OCI-M2 (cell line): Measurements from ENCODE around the gene FRK.
A peak's percentile ranks its signal among the peaks of the same experiment; 100 is the strongest.
"Not testable (repeated sequence)": the region's sequence is repeated elsewhere in the genome, so short reads cannot be mapped to it uniquely, and the experiment has no call there.

Source experiments
- DNase-seq: peaks from one replicate; lab custom pipeline; 2025; ENCODE audit not compliant: unreplicated experiment; lab: John Stamatoyannopoulos, UW

The FRK gene

DNA sequence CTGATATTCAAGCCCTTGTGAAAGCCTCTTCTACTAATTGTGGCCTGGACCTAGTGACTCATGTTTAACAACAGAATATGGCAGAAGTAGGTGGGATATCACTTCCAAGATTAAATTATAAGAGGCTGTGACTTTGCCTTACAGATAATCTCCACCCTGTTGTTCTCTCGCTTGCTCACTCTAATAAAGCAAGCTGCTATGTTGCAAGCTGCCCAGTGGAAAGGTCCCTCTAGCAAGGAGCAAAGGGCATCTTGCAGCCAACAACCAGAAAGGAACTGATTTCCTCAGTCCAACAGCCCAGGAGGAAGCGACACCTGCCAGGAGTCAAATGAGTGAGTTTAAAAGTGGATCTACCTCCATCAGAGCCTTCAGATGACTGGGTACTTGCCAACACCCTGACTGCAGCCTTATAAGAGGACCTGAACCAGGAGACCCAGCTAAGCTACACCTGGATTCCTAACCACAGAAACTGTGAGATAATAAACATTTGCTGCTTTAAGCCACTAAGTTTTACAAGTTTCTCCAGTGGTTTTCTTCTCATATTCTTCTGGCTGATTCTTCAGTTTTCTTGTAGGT is 112.6 kb downstream of the FRK start:
- DNase-seq = no peak

DNA sequence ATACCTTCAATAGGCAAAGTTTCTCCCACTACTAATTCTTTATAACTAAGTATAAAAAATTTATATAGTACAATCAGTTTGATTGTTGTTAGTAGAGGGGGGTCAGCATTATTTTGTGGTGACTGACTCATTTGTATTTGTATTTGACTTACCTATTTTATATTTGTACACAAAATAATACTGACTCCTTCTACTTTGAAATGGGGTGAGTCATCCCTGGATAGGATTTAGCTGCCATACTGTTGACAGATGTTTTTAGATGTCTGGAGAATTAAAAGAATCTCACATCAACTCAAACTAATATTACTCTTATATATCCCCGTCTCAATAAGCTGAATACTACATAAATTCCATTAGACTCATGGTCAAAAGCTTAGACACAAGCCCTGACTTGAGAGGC is 114.9 kb downstream of the FRK start:
- DNase-seq = no peak

DNA sequence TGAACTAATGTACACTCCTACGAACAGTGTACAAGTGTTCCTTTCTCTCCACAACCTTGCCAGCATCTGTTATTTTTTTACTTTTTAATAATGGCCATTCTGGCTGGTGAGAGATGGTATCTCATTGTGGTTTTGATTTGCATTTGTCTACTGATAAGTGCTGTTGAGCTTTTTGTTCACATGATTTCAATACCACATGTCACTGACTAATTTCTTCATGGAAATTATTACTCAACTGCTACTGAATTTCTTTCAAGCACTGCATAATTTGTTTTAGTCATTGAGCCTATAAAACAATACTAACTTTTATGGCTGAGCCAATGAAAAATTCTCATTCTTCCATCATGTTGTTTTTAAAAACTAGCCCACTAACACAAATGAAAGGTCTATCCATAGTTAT is 115.4 kb downstream of the FRK start:
- DNase-seq = no peak

DNA sequence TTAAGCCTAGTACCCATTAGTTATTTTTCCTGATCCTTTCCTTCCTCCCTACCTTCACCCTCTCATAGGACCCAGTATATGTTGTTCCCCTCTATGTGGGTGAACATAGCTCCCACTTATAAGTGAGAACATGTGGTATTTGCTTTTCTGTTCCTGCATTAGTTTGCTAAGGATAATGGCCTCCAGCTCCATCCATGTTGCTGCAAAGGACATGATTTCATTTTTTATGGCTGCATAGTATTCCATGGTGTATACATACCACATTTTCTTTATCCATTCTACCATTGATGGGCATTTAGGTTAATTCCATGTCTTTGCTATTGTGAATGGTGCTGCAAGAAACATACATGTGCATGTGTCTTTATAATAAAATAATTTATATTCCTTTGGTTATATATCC is 115.9 kb downstream of the FRK start:
- not testable (repeated sequence) for DNase-seq

DNA sequence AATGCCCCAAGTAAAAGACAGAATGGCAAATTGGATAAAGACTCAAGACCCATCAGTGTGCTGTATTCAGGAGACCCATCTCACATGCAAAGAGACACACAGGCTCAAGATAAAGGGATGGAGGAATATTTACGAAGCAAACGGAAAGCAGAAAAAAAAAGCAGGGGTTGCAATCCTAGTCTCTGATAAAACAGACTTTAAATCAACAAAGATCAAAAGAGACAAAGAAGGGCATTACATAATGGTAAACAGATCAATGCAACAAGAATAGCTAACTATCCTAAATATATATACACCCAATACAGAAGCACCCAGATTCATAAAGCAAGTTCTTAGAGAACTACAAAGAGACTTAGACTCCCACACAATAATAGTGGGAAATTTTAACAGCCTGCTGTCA is 123.2 kb downstream of the FRK start:
- not testable (repeated sequence) for DNase-seq

DNA sequence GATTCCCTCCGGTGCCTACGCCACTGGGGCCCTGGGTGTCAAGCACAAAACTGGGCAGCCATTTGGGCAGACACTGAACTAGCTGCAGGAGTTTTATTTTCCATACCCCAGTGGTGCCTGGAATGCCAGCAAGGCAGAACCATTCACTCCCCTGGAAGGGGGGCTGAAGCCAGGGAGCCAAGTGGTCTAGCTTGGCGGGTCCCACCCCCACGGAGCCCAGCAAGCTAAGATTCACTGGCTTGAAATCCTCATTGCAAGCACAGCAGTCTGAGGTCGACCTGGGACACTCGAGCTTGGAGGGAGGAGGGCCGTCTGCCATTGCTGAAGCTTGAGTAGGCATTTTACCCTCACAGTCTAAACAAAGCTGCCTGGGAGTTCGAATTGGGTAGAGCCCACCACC is 125.3 kb downstream of the FRK start:
- DNase-seq = no peak

DNA sequence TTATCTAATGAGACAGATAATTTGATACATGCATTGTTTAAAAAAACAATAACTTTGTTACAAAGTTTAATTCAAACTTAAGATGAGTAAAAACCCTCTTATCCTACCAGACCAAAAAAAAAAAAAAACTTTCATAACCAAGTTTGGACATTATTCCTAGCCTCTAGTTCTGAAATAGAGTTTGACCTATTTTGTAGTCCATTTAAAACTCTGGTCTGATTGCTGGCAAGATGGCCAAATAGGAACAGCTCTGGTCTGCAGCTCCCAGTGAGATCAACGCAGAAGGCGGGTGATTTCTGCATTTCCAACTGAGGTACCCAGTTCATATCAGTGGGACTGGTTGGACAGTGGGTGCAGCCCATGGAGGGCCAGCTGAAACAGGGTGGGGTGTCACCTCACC is 125.9 kb downstream of the FRK start:
- DNase-seq = no peak

DNA sequence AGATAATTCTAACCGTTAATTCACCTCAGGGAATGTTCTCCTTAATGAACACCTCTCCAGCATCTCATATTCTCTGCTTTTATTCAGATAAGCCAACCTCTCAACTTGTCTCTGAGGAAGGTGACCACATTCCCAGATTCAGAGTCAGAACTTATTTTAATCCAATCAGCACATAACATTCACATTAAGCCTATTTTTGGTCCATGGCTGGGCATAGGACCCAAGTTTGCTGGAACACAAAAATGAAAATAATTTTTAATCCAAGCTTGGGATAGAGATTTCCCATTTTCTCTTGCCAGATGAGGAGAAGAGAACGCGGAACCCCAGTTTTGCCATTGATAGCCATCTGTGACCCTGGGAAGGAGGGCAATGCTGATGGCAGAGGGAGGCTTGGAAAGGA is 126.5 kb downstream of the FRK start:
- no peak for DNase-seq

DNA sequence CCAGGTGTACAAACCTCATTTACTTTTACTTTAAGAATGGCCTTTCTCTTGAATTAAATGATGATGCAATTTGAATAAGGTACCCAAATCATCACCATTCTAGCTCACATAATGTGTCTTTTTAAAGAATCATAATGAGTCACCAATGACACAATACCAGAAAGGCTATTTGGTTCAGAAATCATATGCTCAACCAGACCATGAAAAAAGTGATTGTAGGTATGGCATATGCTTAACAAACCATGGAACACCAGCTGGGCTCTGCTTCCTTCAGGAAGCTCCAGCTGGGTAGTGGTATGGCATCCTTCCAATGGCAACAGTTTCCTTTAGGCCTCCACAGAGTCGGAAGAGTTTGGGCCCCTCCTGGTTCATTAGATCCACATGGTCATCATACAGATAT is 128.2 kb downstream of the FRK start:
- DNase-seq = no peak

DNA sequence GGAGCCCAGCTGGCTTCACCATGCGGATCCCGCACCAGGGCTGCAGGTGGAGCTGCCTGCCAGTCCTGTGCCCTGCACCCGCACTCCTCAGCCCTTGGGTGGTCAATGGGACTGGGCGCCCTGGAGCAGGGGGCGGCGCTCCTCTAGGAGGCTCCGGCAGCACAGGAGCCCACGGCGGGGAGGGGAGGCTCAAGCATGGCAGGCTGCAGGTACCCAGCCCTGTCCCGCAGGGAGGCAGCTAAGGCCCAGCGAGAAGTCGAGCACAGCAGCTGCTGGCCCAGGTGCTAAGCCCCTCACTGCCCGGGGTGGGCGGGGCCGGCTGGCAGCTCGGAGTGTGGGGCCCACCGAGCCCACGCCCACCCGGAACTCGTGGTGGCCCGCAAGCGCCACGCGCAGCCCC is 132.7 kb downstream of the FRK start:
- not testable (repeated sequence) for DNase-seq

DNA sequence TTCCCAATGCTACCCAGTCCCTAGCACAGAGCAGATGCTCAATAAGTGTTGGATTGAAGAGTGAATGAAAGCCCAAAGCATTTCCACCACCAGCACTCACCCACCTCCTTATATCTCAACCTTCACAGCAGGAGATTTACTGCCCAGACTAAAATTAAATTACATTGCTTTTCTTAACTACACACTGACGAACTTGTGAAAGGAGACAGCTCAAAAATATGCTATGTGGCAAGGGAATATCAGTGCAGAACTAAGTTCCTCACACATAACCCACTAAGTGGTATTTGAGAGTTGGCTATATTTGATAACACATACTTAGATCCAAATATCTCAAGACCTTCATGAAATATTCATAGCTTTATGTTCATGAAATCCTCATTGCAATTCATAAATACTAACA is 137.7 kb downstream of the FRK start:
- DNase-seq = no peak

DNA sequence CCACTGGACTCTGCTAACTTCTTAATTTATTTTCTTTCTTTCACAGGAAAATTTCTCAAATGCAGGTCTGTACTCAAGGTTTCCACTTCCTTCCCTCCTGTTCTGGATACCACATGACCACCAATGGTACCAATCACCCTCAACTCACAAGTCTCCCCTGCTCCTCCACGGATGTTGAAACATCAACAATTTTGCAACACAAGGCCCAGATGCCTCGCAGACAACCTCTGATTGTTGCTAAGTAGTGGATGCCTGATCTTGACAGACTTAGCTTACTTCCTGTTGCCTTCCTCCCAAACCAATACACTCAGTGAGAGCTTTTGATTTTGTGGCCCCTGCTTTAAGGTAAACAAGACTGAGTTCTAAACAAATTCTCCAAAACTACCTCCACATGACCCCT is 146.6 kb downstream of the FRK start:
- DNase-seq = no peak

DNA sequence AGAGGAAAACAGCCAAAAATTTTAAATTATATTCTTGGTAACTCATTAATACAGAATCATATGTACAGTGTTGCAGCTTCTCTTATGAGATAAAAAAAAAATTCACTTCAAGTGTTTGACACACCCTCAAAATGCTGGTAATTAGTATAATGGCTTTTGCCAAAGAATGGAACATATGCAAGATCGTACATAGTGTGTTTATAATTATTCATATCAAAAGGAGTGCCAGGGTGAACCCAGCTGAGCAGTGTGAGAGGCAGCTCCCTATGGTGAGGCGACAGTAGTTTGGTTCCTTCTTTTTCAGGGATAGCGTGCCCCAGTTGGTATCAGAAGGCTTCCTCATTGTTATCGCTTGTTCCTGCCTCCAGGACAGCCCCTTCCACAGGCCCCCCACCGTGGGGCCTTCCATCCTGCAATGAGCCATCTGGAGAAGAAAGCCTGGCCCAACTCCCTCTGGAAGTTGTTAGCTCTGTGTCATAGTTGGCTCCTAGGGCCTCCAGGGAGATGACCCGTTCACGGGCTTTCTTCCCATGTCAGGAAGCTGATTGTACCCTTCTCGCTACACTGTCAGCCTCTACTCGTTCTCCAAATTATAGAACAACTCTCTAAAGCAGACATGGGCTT is 150.7 kb downstream of the FRK start:
- no peak for DNase-seq

DNA sequence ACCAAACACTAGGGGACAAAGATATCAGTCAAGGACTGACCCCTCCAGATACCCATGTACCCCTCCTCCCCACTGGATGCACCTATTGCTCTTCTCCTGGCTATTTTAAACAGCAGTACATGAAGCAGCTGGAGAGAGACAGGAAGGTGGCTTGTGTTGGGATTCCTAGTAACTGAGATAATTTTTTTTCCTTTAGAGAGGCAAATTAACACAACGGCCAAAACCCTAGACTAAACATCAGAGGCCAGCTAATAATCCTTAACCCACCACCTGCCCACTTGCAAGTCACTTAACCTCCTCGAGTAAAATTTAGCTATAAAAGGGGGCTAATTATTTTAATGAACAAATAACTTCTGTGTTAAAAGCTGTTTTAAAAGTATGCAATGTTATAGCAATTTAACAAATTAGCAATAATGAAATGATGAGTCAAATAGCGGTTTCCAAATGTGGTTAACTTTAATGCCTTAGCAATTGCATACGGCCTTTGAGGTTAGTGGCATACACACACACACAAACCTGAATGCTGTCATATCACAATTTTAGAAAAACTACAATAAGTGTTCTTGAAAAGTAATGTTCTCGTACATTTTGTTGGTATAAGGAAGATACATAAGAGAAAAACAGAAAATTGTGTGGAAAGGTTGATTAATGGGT is 151.7 kb downstream of the FRK start:
- no peak for DNase-seq

DNA sequence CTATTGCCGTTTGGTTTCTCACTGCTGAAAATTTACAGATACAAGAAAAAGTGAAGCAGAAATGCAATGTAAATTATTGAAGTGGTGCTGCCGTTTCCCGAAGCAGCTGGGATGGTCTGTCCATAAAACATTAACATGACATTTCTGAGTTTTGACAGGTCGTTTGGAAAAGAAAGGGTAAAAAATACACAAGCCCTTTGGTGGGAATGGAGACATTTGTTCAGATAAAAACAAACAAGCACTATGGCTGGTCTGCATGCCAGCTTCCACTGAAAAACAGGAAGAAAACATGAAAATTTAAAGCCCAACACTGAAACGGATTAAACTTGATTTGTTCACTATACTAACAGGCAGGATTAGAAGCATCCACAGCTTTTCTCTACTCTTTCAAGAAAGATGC is 155.2 kb downstream of the FRK start:
- no peak for DNase-seq

DNA sequence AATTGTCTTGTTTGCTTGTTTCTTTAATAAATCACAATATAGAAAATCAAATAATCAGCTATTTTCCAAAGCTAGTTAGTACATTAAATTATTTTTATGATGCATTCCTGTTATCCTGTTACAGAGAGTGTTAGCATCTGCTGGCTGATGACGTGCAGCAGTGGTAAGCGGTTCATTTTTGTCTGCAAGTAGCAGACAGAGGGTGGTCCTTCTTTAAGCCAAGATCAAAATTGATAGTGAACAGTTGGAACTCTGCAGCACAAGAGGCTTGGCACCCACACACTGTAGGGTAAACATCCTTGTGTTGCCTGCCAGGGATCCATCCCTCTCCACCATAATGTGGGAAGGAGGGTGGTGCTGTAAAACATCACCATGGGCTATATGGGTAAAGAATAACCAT is 158.3 kb downstream of the FRK start:
- no peak for DNase-seq

DNA sequence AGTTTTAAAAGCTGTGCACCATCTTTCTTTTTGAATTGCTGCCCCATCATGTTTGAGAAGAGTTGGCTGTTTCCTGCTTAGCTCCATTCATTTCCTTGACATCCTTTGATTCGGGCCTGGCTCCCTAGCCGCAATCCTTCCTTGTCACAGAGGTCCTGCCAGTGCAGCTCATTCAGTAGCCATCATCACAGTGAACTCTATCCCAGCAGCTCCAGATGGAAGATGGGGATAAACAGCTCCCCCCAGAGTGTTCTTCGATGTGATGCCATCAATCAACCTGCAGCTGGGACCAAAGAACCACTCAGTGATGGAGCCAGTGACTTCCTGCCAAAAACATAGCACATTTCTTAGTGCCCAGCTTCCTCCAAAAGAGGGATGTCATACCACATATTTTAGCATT is 158.8 kb downstream of the FRK start:
- no peak for DNase-seq

DNA sequence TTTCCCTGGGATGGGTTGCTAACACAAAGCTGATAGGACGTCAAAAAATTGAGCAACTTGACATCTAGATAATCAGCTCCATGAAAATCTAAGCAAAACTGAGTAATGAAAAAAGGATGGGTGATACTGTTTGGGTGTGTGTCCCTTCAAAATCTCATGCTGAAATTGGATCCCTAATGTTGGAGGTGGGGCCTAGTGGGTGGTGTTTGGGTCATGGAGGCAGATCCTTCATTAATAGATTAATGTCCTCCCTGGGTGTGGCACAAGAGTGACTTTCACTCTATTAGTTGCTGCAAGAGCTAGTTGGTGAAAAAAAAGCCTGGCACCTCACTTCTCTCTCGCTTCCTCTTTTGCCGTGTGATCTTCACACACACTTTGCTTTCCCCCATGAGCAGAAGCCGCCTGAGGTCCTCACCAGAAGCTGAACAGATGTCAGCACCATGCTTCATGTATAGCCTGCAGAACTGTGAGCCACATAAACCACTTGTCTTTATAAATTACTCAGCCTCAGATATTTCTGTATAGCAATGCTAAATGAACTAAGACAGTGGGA is 160.9 kb downstream of the FRK start:
- no peak for DNase-seq

DNA sequence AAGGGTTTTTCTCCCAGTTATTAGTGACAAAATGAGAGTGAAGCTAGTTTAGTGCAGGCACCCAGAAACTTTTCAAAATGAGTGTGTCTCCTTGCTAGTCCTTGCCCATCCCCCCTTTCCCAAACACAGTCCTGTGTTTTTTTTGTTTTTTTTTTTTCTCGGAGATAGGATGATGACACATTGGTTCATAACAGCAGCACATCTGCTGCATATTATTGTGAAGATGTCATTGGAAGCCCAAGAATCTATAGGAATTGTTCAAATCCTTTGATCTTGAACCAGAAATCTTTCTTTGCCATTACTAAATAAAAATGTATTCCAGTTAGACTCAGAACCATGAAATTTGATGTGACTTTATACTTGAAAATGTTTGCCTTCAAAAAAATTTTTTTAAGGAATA is 162.4 kb downstream of the FRK start:
- no peak for DNase-seq

DNA sequence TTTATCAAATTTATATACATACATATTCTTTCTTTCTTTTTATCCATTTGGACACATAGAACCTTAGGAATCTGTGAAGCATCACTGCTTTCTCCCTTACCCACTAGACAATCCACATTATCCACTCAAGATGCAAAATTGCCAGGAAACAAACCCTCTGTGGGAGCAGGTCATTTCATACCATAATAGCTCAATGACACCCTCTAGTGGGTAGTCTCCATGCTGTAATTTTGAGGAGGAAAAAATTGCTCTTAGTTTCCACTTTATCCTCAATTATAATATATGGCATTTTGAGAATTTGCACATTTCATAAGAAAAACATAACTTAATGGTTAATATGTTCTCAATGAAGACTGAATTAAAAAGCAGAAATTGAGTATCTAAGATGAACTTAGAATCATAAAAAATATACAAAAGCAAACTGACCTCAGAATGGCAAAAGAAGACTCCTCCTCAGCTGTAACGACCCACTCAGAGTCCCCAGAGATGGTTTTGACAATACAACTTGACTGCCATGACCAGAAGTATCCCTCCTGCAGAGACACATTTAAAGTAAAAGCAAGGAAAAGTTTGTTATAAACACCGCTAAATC is 164.1 kb downstream of the FRK start:
- peak; percentile 24 for DNase-seq

DNA sequence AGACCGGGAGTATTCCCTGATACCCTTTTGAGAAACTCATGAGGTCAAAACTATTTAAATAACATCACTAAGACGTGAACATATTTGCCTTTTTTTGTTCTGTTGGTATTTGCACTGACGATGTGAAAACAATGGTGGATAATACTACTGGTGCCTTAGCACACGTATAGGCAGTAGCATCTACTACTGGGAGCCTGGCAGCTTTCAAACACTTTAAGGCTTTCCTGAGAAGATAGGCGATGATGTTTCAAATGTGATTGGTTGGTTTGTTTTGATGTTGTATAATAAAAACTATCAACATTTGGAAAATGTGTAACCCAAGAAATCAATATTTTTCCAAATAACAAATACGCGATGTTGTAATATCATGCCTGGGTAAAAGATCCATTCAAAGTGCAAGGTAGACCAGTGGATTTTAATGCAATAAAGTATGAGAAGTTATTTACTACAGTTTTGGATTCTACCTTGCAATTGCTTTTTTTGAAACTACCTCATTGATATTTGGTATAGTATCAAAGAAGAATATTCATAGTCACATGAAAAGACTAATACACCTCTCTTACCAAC is 166.2 kb downstream of the FRK start:
- DNase-seq = no peak

DNA sequence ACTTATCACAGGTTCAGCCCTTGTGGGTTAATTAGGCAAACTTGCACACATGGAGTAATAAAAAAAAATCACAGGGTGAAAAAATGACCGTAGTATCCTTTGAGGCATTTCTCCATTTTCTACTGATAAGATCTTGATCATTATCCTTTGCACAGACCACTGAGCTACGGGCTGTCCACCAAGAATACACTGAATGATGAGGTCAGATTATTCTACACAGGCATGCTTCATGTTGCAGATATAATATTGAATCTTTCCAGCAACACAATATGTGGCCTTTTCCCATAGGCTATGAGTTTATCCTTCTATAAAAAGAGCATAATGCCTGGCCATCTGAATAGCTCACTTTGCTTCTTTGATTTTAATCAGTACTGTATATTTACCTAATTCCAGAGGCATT is 168.9 kb downstream of the FRK start:
- no peak for DNase-seq
